ENCODE data around the gene TMED9. TPM values are rescaled to one million over a fixed set of nuclear protein-coding genes. Genes with fewer than 3 reads are reported as not detected.

The TMED9 gene
- total and polyA plus RNA-seq, 2 donors (not counting 3 experiments of a cell fraction or from before 2014, with no cell fraction given): 291 to 331 TPM

DNA sequence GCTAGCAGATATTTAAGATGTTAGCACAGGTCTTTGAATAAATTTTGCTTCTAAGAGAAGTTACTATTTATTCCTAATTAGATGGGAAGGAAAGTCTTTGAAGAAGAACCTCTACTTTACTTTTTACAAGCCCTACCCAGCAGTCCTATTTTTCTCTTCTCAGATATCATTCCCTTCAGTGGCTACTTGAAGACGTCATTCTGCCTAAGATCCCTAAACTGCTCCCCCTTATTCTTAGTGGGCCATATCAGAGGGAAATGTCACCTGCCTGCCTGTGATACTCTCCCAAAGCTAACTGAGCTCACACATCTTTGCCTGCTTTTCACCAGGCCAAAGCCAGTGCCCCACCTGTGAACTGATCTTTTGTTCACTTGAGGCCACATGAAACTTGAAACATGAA, 16.5 kb upstream of the TMED9 start:
- Histone ChIP-seq H3K4me2 (ENCODE audit: insufficient read depth, low read length) (no peak overlapping the region), H3K4me1 (ENCODE audit: control insufficient read depth, extremely low read depth, insufficient read depth, low read length) (no peaks in the 10 kb centered on the region), H3K27ac (ENCODE audit: insufficient read depth, low read depth, low read length) (no peak overlapping the region), H3K36me3 (ENCODE audit: control insufficient read depth in 2 of 2, extremely low read depth in 1 of 2, insufficient read depth in 2 of 2, low read length in 2 of 2) (no peaks in the 10 kb centered on the region), H3K9ac (replicated peaks; ENCODE audit: extremely low read depth, insufficient read depth, low read length) (no peak overlapping the region), H3K4me3 (replicated peaks in 1 of 3; ENCODE audit: insufficient read depth in 1 of 3, low read depth in 1 of 3, low read length in 3 of 3) (no peak overlapping the region), H3K79me2 (ENCODE audit: control insufficient read depth, insufficient read depth, low read length) (no peaks in the 10 kb centered on the region), H3K27me3 (ENCODE audit: control insufficient read depth in 2 of 2, insufficient read depth in 2 of 2, low read length in 2 of 2) (peaks cover 0 to 1% of the 10 kb centered on the region in 2 experiments), H3K9me1 (replicated peaks; ENCODE audit: control insufficient read depth, extremely low read depth, insufficient read depth, low read length) (no peaks in the 10 kb centered on the region), H2AFZ (ENCODE audit: low read depth, low read length) (no peak overlapping the region), H3K9me3 (replicated peaks; ENCODE audit: control insufficient read depth, insufficient read depth, low read length) (no peaks in the 10 kb centered on the region), H4K20me1 (replicated peaks; ENCODE audit: control insufficient read depth, extremely low read depth, insufficient read depth, low read length) (no peaks in the 10 kb centered on the region)
- no peak for TF ChIP-seq GATA2 (IDR thresholded peaks at IDR 0.05; ENCODE audit: insufficient read depth, insufficient read length, low read depth, low read length)
- no peak for TF ChIP-seq POLR2A (IDR thresholded peaks at IDR 0.05; ENCODE audit: low read depth, low read length)
- BruUV-seq (replicated peaks): no TSS peak
- ChIA-PET CTCF (interaction anchor here (0.6 kb wide), 1 partner anchor 676 kb away, joined by 3 read pairs; no protein-coding TSS in a partner anchor), POLR2A (no interaction called here)
- DNase-seq (ENCODE audit: low read depth, low spot score): no peak
- intact Hi-C loops (cut with micrococcal nuclease) (no loop called here), dilution Hi-C loops (cut with MboI; ENCODE audit: extremely low pct_ligation_motif_present, low sequenced_read_pairs) (no loop called here)
- no peak for FAIRE-seq

DNA sequence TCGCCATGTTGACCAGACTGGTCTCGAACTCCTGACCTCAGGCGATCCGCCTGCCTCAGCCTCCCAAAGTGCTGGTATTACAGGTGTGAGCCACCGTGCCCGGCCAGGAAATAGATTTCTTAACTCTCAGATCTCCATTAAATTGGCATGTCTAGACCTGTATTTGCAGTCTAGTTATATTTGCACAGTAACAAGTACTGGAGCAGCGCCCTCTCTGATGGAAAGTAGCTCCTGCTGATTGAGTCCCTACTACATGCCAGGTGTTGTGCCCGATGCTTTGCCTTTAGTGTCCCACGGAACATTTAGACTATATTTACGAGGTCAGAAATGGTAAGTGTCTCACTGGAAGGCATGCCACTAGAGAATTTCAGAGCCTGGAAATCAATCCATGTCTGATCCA, 15.8 kb upstream of the TMED9 start:
- H3K4me3 ChIP-seq (replicated peaks in 1 of 3; ENCODE audit: insufficient read depth in 1 of 3, low read depth in 1 of 3, low read length in 3 of 3): no peak overlapping the region
- H2AFZ ChIP-seq (ENCODE audit: low read depth, low read length): no peak overlapping the region
- no peak overlapping the region for H3K4me2 ChIP-seq (ENCODE audit: insufficient read depth, low read length)
- no peaks in the 10 kb centered on the region for H4K20me1 ChIP-seq (replicated peaks; ENCODE audit: control insufficient read depth, extremely low read depth, insufficient read depth, low read length)
- no TSS peak for BruUV-seq (replicated peaks)
- peaks cover 0 to 1% of the 10 kb centered on the region in 2 experiments for H3K27me3 ChIP-seq (ENCODE audit: control insufficient read depth in 2 of 2, insufficient read depth in 2 of 2, low read length in 2 of 2)
- H3K9ac ChIP-seq (replicated peaks; ENCODE audit: extremely low read depth, insufficient read depth, low read length): no peak overlapping the region
- H3K36me3 ChIP-seq (ENCODE audit: control insufficient read depth in 2 of 2, extremely low read depth in 1 of 2, insufficient read depth in 2 of 2, low read length in 2 of 2): no peaks in the 10 kb centered on the region
- no peaks in the 10 kb centered on the region for H3K79me2 ChIP-seq (ENCODE audit: control insufficient read depth, insufficient read depth, low read length)
- TF ChIP-seq JUN (IDR thresholded peaks at IDR 0.05; ENCODE audit: borderline replicate concordance, insufficient read depth, insufficient read length, low read depth): no peak
- no peak for DNase-seq (ENCODE audit: low read depth, low spot score)
- H3K9me3 ChIP-seq (replicated peaks; ENCODE audit: control insufficient read depth, insufficient read depth, low read length): no peaks in the 10 kb centered on the region
- no peak for FAIRE-seq
- ChIA-PET CTCF (interaction anchor here (0.6 to 1.4 kb wide), 2 partner anchors 9 to 675 kb away, joined by 3 to 5 read pairs; no protein-coding TSS in a partner anchor), POLR2A (no interaction called here)
- dilution Hi-C loops (cut with MboI; ENCODE audit: extremely low pct_ligation_motif_present, low sequenced_read_pairs): no loop called here
- intact Hi-C loops (cut with micrococcal nuclease): no loop called here
- no peak overlapping the region for H3K27ac ChIP-seq (ENCODE audit: insufficient read depth, low read depth, low read length)
- no peaks in the 10 kb centered on the region for H3K4me1 ChIP-seq (ENCODE audit: control insufficient read depth, extremely low read depth, insufficient read depth, low read length)
- no peaks in the 10 kb centered on the region for H3K9me1 ChIP-seq (replicated peaks; ENCODE audit: control insufficient read depth, extremely low read depth, insufficient read depth, low read length)
